ENCODE results near the gene SPRR2E.
"Not testable (repeated sequence)": the region's sequence is repeated elsewhere in the genome, so short reads cannot be mapped to it uniquely, and the experiment has no call there.

SPRR2E gene
- long read RNA-seq, donor 1 = 0 reads
- long read RNA-seq, donor 2 = 0 reads
- long read RNA-seq, donor 3 = 0 reads
- long read RNA-seq, donor 4 = 0 reads
- long read RNA-seq, donor 5 = 0 reads
- long read RNA-seq, donor 6 = 0 reads
- long read RNA-seq, donor 7 = 0 reads
- long read RNA-seq, donor 8 = 0 reads

DNA sequence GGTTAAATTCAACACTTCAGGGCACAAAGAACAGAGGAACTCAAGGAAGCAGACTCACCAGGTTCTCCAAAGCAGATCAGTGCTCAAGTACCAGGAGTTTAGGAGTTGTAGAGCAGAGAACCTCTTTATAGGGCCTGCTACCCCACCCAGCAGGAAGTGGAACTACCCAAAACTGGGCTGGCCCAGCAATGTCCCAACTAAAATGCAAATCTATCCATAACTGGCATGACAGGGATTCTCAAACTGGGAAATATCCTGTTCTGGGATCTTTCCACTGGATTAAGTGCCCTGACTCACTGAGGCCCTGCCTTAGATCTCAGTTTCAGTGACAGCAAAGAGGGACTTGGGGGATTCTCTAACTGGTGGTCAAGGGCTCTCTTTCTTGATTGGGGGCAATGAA is at the start of gene SPRR2E:
TSS of gene SPRR2E (minus strand) at position 101 of the 400 bp plus-strand sequence. CDS start 775 bp downstream, outside the sequence.
- DNase-seq = no peak

- DNase-seq = no peak
Measured at GRCh38 chr1:153141377-153141776, 47.1 kb upstream of the SPRR2E start.

DNA sequence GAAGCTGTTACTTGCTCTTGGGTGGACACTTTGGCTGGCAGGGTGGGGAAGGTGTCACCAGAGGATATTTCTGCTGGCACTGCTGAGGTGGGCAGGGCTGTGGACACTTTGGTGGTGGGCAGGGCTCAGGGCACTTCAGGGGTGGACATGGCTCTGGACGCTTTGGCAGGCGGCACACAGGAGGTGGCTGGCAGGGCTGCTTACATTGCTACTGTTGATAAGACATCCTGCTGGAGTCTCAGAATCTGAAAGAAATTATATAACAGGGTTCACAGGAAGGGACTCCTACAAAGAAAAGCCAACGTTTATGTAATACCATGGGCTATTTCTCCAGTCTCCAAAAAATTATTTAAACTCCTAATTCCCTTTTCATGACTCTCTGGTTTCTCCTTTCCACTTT is 46.2 kb upstream of the SPRR2E start:
- no peak for DNase-seq

GRCh38 chr1:153133743-153134142 is 39.4 kb upstream of the SPRR2E start:
- no peak for DNase-seq

DNA sequence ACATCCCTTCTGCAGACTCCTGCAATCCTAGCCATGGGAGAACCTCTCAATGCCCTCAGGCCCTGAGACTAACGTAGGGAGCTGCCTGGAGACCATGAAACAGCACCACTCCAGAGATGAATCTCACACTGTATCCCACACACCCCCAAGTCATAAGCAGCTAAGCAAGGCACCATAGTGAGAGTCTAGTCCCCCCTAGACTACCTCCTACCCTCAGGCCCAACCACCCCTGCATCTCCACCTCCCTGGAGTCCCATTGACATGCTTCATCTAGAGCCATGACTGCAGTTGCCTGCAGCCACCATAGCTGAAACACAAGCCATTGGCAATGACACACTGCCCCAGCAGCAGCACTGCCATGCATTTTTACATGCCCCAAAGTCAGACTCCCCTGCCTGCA is 38.9 kb upstream of the SPRR2E start:
- DNase-seq = no peak

DNA sequence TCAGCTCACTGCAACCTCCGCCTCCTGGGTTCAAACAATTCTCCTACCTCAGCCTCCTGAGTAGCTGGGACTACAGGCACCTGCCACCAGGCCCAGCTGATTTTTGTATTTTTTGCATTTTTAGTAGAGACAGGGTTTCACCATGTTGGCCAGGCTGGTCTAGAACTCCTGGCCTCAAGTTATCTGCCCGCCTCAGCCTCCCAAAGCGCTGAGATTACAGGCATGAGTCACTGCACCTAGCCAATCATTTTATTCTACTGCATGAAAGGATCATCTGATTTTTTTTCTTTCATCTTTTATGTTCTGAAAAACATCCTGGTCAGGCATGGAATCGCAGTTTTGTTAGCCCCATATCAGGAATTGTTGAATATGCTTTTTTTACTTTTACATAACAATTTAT is 34.4 kb upstream of the SPRR2E start:
- not testable (repeated sequence) for DNase-seq

GRCh38 chr1:153127296-153127695 is 33.0 kb upstream of the SPRR2E start:
- DNase-seq = no peak

GRCh38 chr1:153125536-153125935 is 31.2 kb upstream of the SPRR2E start:
- DNase-seq = no peak

- not testable (repeated sequence) for DNase-seq
Measured at GRCh38 chr1:153123793-153124192, 29.5 kb upstream of the SPRR2E start.

DNA sequence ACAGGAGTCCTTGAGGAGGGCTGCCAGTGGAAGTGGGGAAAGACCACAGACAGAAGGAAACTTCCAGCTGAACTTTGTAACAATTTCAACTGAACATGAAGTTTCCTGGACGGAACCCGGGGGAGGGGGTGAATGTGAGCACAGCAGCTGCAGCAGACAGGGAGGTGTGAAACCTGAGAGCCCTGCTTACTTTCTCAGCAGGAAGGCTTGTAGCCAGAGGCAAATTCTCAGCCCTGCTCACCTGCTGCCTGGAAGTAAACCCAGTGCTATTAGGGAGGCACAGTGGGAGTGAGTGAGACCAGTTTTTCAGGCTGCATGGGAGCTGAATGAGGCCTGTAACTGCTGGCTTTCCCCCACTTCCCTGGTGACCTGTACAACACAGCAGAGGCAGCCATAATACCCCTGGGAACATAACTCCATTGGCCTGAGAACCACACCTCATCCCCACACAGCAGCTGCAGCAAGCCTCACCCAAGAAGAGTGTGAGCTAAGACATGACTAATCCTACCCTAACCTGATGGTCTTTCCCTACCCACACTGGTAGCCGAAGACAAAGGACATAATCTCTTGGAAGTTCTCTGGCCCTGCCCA is 28.6 kb upstream of the SPRR2E start:
- peak; percentile 55 for DNase-seq

GRCh38 chr1:153120945-153121344 is 26.6 kb upstream of the SPRR2E start:
- no peak for DNase-seq

DNA sequence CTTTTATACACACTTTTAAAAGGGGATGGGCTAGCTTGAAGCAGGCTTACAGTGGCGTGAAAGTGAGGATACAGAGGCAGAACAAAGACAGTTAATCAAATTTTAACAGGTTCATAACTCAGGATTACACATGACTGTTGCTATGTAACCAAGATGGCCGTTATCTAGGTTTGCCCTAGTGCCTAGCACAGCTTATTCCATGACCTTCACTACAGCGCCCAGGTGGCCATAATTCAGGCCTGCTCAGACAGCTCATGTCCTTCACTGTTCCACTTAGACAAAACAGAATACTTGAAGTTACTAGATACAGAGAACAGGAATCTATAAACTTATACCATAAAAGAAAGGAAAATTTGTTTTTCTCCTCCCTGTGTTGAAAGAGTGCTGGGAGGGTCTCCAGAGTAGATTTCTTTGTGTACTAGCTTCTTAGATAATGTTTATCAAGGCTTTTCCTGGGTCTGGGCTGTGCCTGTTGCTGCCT is 25.2 kb upstream of the SPRR2E start:
- DNase-seq = no peak

- not testable (repeated sequence) for DNase-seq
Measured at GRCh38 chr1:153115264-153115663, 20.9 kb upstream of the SPRR2E start.

GRCh38 chr1:153113416-153113815 is 19.1 kb upstream of the SPRR2E start, which contains the start of gene SPRR2F:
Gene SPRR2F, minus strand, starts transcription at chr1:153113516. Its CDS starts 783 bp downstream, at chr1:153112733.
- DNase-seq = no peak

DNA sequence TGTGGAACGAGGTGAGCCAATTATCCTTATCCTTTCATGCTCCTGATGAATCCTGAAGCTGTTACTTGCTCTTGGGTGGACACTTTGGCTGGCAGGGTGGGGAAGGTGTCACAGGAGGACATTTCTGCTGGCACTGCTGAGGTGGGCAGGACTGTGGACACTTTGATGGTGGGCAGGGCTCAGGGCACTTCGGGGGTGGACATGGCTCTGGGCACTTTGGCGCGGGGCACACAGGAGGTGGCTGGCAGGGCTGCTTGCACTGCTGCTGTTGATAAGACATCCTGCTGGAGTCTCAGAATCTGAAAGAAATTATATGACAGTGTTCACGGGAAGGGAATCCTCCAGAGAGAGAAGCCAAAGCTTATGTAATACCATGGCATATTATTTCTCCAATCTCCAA is 18.1 kb upstream of the SPRR2E start:
- DNase-seq = not testable (repeated sequence)

DNA sequence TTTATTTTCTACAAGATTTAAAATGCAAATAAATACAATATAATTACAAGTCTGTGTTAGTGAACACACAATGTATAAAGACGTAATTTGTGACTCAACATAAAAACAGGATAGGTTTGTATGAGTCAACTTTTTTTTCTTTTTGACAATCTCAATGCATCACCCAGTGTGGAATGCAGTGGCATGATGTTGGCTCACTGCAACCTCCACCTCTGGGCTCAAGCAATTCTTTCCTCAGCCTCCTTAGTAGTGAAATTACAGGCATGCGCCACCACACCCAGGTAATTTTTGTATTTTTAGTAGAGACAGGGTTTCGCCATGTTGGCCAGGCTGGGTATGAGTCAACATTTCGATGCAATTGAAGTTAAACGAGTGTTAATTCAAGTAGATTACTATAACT is 5.9 kb upstream of the SPRR2E start:
- DNase-seq = no peak

GRCh38 chr1:153099461-153100045 is 5.2 kb upstream of the SPRR2E start:
- DNase-seq = no peak

GRCh38 chr1:153095764-153096163 is 1.4 kb upstream of the SPRR2E start:
- no peak for DNase-seq

DNA sequence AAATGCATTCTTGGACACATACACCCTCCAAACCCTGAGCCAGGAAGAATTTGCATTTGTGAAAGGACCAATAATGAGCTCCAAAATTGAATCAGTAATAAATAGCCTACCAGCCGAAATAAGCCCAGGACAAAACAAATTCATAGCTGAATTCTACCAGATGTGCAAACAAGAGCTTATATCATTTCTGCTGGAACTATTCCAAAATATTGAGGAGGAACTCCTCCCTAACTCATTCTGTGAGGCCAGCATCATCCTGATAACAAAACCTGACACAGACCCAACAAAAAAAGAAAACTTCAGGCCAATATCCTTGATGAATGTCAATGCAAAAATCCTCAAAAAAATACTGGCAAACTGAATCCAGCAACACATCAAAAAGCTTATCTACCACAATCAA is 6.7 kb downstream of the SPRR2E start:
- DNase-seq = no peak

GRCh38 chr1:153081736-153082135 is 12.6 kb downstream of the SPRR2E start:
- DNase-seq = no peak

DNA sequence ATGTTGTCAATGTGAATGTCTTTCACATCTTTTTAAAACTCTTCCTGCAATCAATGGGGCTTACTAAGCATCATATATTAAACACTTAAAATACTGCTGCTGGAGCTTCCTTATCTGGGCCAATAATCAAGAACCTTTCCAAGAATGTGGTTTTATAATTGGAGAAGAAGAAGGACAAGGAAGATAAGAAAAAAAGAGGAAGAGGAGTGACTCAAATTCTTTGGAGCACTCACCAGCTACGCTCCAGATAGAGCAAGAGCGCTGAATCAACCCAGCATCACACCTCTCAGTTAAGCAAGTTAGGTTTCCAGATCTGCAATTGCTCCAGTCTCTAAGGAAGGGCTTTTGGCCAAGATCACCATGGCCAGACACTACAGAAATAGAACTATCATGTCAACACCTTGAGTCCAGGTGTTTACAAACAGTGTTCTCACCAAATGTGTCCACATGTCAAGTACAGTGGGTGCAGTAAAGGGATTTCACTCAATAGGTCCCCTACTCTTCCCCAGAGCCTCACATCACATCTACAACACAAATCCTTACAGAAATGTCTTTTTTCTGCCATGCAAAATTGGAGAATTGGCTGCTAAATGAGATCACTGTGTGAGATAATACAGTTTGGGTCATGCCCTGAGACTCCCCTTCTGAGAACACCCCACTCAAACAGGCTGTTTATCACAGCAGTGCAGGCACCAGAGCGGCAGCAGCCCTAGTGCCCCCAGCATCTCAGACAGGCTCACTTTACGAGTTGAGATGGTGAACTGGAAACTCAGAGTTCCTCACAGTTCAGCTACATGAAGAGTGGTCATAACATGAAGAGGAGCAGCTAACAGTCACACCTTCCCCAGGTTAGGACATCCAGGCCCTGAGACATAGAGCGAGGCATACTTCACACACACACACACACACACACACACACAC is 21.3 kb downstream of the SPRR2E start:
- no peak for DNase-seq

GRCh38 chr1:153071511-153071910 is 22.8 kb downstream of the SPRR2E start, which contains the start of gene SPRR2B:
Gene SPRR2B, minus strand, starts transcription at chr1:153071611. Its CDS starts 772 bp downstream, at chr1:153070839.
- DNase-seq = no peak

DNA sequence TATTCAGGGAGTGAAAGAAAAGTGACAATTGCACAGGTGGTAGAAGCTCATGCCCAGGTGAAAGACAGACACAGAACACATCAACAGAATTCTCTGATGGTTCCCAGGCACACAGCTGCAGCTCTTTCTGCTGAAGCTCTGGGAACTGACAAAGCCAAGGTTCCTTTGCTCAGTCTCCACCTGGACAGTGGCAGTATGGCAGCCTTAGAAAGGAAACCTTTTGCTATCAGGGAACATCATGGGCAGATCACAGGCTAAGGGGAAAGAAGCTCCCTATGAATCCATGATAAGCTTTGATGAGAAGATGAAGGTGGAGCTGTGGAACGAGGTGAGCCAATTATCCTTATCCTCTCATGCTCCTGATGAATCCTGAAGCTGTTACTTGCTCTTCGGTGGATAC is 24.1 kb downstream of the SPRR2E start:
- no peak for DNase-seq
